C4-2B (cell line): ENCODE data around the gene PPM1E.

Experiments
- CTCF ChIP-seq: fragments of 450-650 bp; conservative IDR thresholded peaks from 2 replicates; pipeline ENCODE4 v1.5.1; 2017; ENCODE audit warnings: mild to moderate bottlenecking
- ZFX ChIP-seq: fragments of 450-650 bp; IDR thresholded peaks from 2 replicates; pipeline ENCODE4 v1.6.1; 2017

GRCh38 chr17:58982626-58983025 lies 227.0 kb downstream of the PPM1E start:
- TF ChIP-seq CTCF, result no peak
- no peak for TF ChIP-seq ZFX
